MM.1S (cell line): Measurements from ENCODE around the gene SLC37A2.

ENCODE experiments used
- DNase-seq: peaks from one replicate; pipeline ENCODE4 v3.0.0-alpha.2; 2015
- H2AFZ ChIP-seq: fragments of 300-600 bp; sonication (generic); 2 replicates; pipeline ENCODE4 v1.6.0; 2016; ENCODE audit warnings: antibody characterized with exemption, low read length
- H3F3A ChIP-seq: fragments of 300-600 bp; sonication (generic); 2 replicates; pipeline ENCODE4 v1.6.1; 2016; ENCODE audit warnings: mild to moderate bottlenecking, antibody characterized with exemption, low read length, moderate library complexity, mixed read lengths; ENCODE audit not compliant: insufficient read depth
- H3K27ac ChIP-seq: fragments of 300-600 bp; sonication (generic); 2 replicates; pipeline ENCODE4 v1.5.1; 2016; ENCODE audit warnings: mild to moderate bottlenecking, low read length
- H3K27me3 ChIP-seq: fragments of 300-600 bp; sonication (generic); replicated peaks from 2 replicates; pipeline ENCODE4 v1.6.0; 2016; ENCODE audit warnings: low read length; ENCODE audit not compliant: insufficient read depth
- H3K36me3 ChIP-seq: fragments of 300-600 bp; sonication (generic); replicated peaks from 2 replicates; pipeline ENCODE4 v1.6.1; 2016; ENCODE audit warnings: mild to moderate bottlenecking, low read length, mixed read lengths; ENCODE audit not compliant: insufficient read depth
- H3K4me1 ChIP-seq: fragments of 300-600 bp; sonication (generic); 2 replicates; pipeline ENCODE4 v1.6.1; 2016; ENCODE audit warnings: low read length, mixed read lengths
- H3K4me2 ChIP-seq: fragments of 300-600 bp; sonication (generic); 2 replicates; pipeline ENCODE4 v1.6.0; 2016; ENCODE audit warnings: low read depth, low read length
- H3K4me3 ChIP-seq: fragments of 300-600 bp; sonication (generic); 2 replicates; pipeline ENCODE4 v1.5.1; 2016; ENCODE audit warnings: low read length, mixed read lengths
- H3K79me2 ChIP-seq: fragments of 300-600 bp; sonication (generic); 2 replicates; pipeline ENCODE4 v1.6.1; 2016; ENCODE audit warnings: mixed run types, low read length, mixed read lengths
- H3K9ac ChIP-seq: fragments of 300-600 bp; sonication (generic); 2 replicates; pipeline ENCODE4 v1.6.1; 2016; ENCODE audit warnings: low read length, mixed read lengths
- H3K9me2 ChIP-seq: fragments of 300-600 bp; sonication (generic); replicated peaks from 2 replicates; pipeline ENCODE4 v1.6.1; 2016; ENCODE audit warnings: mild to moderate bottlenecking, low read length, mixed read lengths; ENCODE audit not compliant: insufficient read depth
- H3K9me3 ChIP-seq: fragments of 300-600 bp; sonication (generic); replicated peaks from 2 replicates; pipeline ENCODE4 v1.6.1; 2016; ENCODE audit warnings: mild to moderate bottlenecking, low read length, mixed read lengths; ENCODE audit not compliant: insufficient read depth
- H4K20me1 ChIP-seq: fragments of 300-600 bp; sonication (generic); 2 replicates; pipeline ENCODE4 v1.6.1; 2016; ENCODE audit warnings: mild to moderate bottlenecking, low read length, moderate library complexity, mixed read lengths; ENCODE audit not compliant: insufficient read depth
- CTCF ChIP-seq: fragments of 300-600 bp; sonication (generic); IDR thresholded peaks from 2 replicates; pipeline ENCODE4 v1.5.1; 2016; ENCODE audit warnings: antibody characterized with exemption, low read length, mixed read lengths
- EZH2 ChIP-seq: fragments of 300-600 bp; sonication (generic); optimal IDR thresholded peaks from 2 replicates; pipeline ENCODE3; 2017; ENCODE audit warnings: low read depth, mild to moderate bottlenecking, antibody characterized with exemption, low read length, mixed read lengths
- EZH2phosphoT487 ChIP-seq: fragments of 300-600 bp; sonication (generic); IDR thresholded peaks from 2 replicates; pipeline ENCODE4 v1.6.1; 2018; ENCODE audit warnings: antibody characterized with exemption, low read length

The SLC37A2 gene

GRCh38 chr11:125064070-125064469 lies 965 bp downstream of the SLC37A2 start:
- no peaks in the 10 kb centered on the region for H3K4me1 ChIP-seq
- no peaks in the 10 kb centered on the region for H3K36me3 ChIP-seq
- H3K4me2 ChIP-seq: no peak overlapping the region
- no peak overlapping the region for H2AFZ ChIP-seq
- no peak overlapping the region for H3K27ac ChIP-seq
- TF ChIP-seq CTCF (no peak), EZH2 (no peak), EZH2phosphoT487 (no peak)
- no peaks in the 10 kb centered on the region for H4K20me1 ChIP-seq
- no peaks in the 10 kb centered on the region for H3K9me2 ChIP-seq
- DNase-seq: no peak
- H3K4me3 ChIP-seq: no peak overlapping the region
- no peaks in the 10 kb centered on the region for H3K9me3 ChIP-seq
- no peaks in the 10 kb centered on the region for H3K27me3 ChIP-seq
- H3K79me2 ChIP-seq: no peaks in the 10 kb centered on the region
- H3K9ac ChIP-seq: no peak overlapping the region
- H3F3A ChIP-seq: 0 out of 2 replicates have a peak, but pooled peaks cover 3% of the 10 kb centered on the region

GRCh38 chr11:125068368-125068767 lies 5.3 kb downstream of the SLC37A2 start:
- H3K9me3 ChIP-seq: no peaks in the 10 kb centered on the region
- peaks cover 37% of the 10 kb centered on the region for H3K4me1 ChIP-seq
- H3K9ac ChIP-seq: no peak overlapping the region
- H3K27ac ChIP-seq: no peak overlapping the region
- no peaks in the 10 kb centered on the region for H3K79me2 ChIP-seq
- no peaks in the 10 kb centered on the region for H3K36me3 ChIP-seq
- TF ChIP-seq CTCF (no peak), EZH2phosphoT487 (no peak), EZH2 (no peak)
- no peaks in the 10 kb centered on the region for H3K9me2 ChIP-seq
- no peak overlapping the region for H2AFZ ChIP-seq
- no peak overlapping the region for H3K4me3 ChIP-seq
- H3F3A ChIP-seq: peaks cover 11% of the 10 kb centered on the region; the same call in 1 of the 2 replicates
- no peaks in the 10 kb centered on the region for H4K20me1 ChIP-seq
- no peaks in the 10 kb centered on the region for H3K27me3 ChIP-seq
- no peak for DNase-seq
- H3K4me2 ChIP-seq: no peak overlapping the region

- Histone ChIP-seq H3K9ac (no peak overlapping the region), H3K27ac (no peak overlapping the region), H3K79me2 (no peaks in the 10 kb centered on the region), H4K20me1 (no peaks in the 10 kb centered on the region), H2AFZ (no peak overlapping the region), H3K9me3 (no peaks in the 10 kb centered on the region), H3K27me3 (no peaks in the 10 kb centered on the region), H3K4me3 (no peak overlapping the region), H3K4me2 (no peak overlapping the region), H3K9me2 (no peaks in the 10 kb centered on the region), H3K36me3 (no peaks in the 10 kb centered on the region), H3K4me1 (peaks cover 38% of the 10 kb centered on the region), H3F3A (peaks cover 11% of the 10 kb centered on the region; the same call in 1 of the 2 replicates)
- TF ChIP-seq EZH2phosphoT487: no peak
- no peak for TF ChIP-seq CTCF
- TF ChIP-seq EZH2: no peak
- no peak for DNase-seq
Observed at GRCh38 chr11:125069008-125069407, 5.9 kb downstream of the SLC37A2 start.
